ENCODE measurements around the gene SULT1A2. TPM values are rescaled to one million over a fixed set of nuclear protein-coding genes. Genes with fewer than 3 reads are reported as not detected.

The SULT1A2 gene
- total and polyA plus RNA-seq, 2 of the 8 experiments (the other 6 are each of a cell fraction or from before 2014, with no cell fraction given): 0.29 to 0.35 TPM

DNA sequence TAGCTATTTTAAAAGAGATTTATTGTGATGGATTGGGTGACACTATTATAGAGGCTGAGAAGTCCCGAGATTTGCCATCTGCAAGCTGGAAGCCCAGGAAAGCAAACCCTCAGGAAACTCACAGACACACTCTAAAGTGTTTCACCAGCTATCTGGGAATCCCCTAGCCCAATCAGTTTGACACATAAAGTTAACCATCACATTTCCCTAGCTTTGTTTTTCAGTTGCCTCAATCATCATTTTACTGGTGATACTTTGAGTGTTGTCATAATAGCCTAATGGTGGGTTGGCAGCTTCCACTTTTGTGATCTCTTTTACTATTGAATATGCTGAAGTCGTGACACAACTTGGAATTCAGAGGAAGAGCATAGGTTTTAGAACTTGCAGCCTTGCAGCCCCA lies 41.3 kb downstream of the SULT1A2 start (continued):
- TF ChIP-seq ATF3 (IDR thresholded peaks at IDR 0.05; ENCODE audit: insufficient read depth, low read depth, low read length) (no peak), EGR1 (IDR thresholded peaks at IDR 0.05; ENCODE audit: borderline replicate concordance, low read depth, low read length) (no peak), JUN (IDR thresholded peaks at IDR 0.05; ENCODE audit: low read depth, low read length) (no peak), GABPA (IDR thresholded peaks at IDR 0.05; ENCODE audit: borderline replicate concordance, insufficient read depth, low read length) (no peak)

Data from H1 (cell line).